HL-60 (cell line): Measurements from ENCODE around the gene TMEM143.

Source experiments
- CTCF ChIP-seq: IDR thresholded peaks from one replicate; pipeline ENCODE4 v1.5.1; 2011; ENCODE audit warnings: low read length, control low read depth, inconsistent platforms; ENCODE audit not compliant: insufficient read depth
- POLR2AphosphoS5 ChIP-seq: IDR thresholded peaks from 2 replicates; pipeline ENCODE4 v1.6.1; 2012; ENCODE audit warnings: low read depth
- REST ChIP-seq: IDR thresholded peaks from 2 replicates; pipeline ENCODE4 v1.6.1; 2012; ENCODE audit warnings: low read depth; ENCODE audit not compliant: insufficient replicate concordance
- SPI1 ChIP-seq: IDR thresholded peaks from 2 replicates; pipeline ENCODE4 v1.6.1; 2012; ENCODE audit warnings: low read depth, mild to moderate bottlenecking, borderline replicate concordance

GRCh38 chr19:48348045-48348444 lies 15.7 kb downstream of the TMEM143 start:
- TF ChIP-seq CTCF, result no peak
- no peak for TF ChIP-seq POLR2AphosphoS5
- no peak for TF ChIP-seq REST
- no peak for TF ChIP-seq SPI1
